SK-N-SH (cell line): ENCODE results near the gene MMP19. TPM values are rescaled to one million over a fixed set of nuclear protein-coding genes. Genes with fewer than 3 reads are reported as not detected.

Experiments used
- CTCF ChIA-PET: fragments of 300-600, 350-600 bp; formaldehyde crosslinking; extraction: SDS; loops from one replicate; lab custom pipeline; 2021; lab: Yijun Ruan, JAX
- POLR2A ChIA-PET: fragments of 350-600 bp; sonication (Branson Sonifier 250); formaldehyde crosslinking; extraction: SDS; loops from one replicate; lab custom pipeline; 2020; ENCODE audit warnings: antibody characterized with exemption, inconsistent platforms; lab: Yijun Ruan, JAX
- DNase-seq: peaks from one replicate; pipeline ENCODE4 v3.0.0; 2012
- H2AFZ ChIP-seq: fragments of 200-600 bp; sonication (generic); 2 replicates; pipeline ENCODE4 v1.8.1; 2016; ENCODE audit warnings: antibody characterized with exemption, mild to moderate bottlenecking, low read depth
- H3F3A ChIP-seq: fragments of 200-600 bp; sonication (generic); replicated peaks from 2 replicates; pipeline ENCODE3; 2016; ENCODE audit warnings: antibody characterized with exemption, mild to moderate bottlenecking; ENCODE audit not compliant: insufficient read depth
- H3K27ac ChIP-seq, 2 experiments: fragments of 200-500 bp in 1 of 2; fragments of 200-600 bp in 1 of 2; sonication (Bioruptor generic) in 1 of 2; sonication (generic), shearing (Covaris generic) in 1 of 2; 2 replicates each; pipeline versions ENCODE4 v1.5.1 to v1.6.1; 2014 to 2016; ENCODE audit warnings: low read depth in 2 of 2, inconsistent platforms in 1 of 2, low read length in 1 of 2, mild to moderate bottlenecking in 1 of 2, mixed read lengths in 1 of 2
- H3K27me3 ChIP-seq: fragments of 200-600 bp; sonication (generic), shearing (Covaris generic); 2 replicates; pipeline ENCODE4 v1.6.1; 2016; ENCODE audit warnings: mixed run types; ENCODE audit not compliant: insufficient read depth
- H3K36me3 ChIP-seq, 2 experiments: fragments of 200-500 bp in 1 of 2; fragments of 200-600 bp in 1 of 2; sonication (Bioruptor generic) in 1 of 2; sonication (generic) in 1 of 2; replicated peaks in 1 of 2; 2 replicates each; pipeline versions ENCODE3 to v1.5.1; 2014 to 2016; ENCODE audit warnings: low read length in 1 of 2, mild to moderate bottlenecking in 1 of 2; ENCODE audit not compliant: insufficient read depth in 2 of 2, control insufficient read depth in 1 of 2
- H3K4me1 ChIP-seq, 2 experiments: fragments of 200-500 bp in 1 of 2; fragments of 200-600 bp in 1 of 2; sonication (Bioruptor generic) in 1 of 2; sonication (generic), shearing (Covaris generic) in 1 of 2; 2 replicates each; pipeline versions ENCODE4 v1.5.1 to v1.6.1; 2014 to 2016; ENCODE audit warnings: low read depth in 1 of 2, low read length in 1 of 2, mixed run types in 1 of 2; ENCODE audit not compliant: insufficient read depth in 2 of 2, control insufficient read depth in 1 of 2
- H3K4me2 ChIP-seq: fragments of 200-600 bp; sonication (generic), shearing (Covaris generic); 2 replicates; pipeline ENCODE4 v1.6.1; 2017; ENCODE audit warnings: mixed run types
- H3K4me3 ChIP-seq, 2 experiments: fragments of 200-500 bp in 1 of 2; fragments of 200-600 bp in 1 of 2; sonication (Bioruptor generic) in 1 of 2; sonication (generic), shearing (Covaris generic) in 1 of 2; 2 replicates each; pipeline versions ENCODE4 v1.5.1 to v1.8.1; 2014 to 2016; ENCODE audit warnings: low read depth in 2 of 2, inconsistent platforms in 1 of 2, low read length in 1 of 2, mild to moderate bottlenecking in 1 of 2, mixed read lengths in 1 of 2, moderate library complexity in 1 of 2
- H3K79me2 ChIP-seq: fragments of 200-600 bp; sonication (generic); 2 replicates; pipeline ENCODE4 v1.8.1; 2017; ENCODE audit warnings: mild to moderate bottlenecking; ENCODE audit not compliant: insufficient read depth
- H3K9ac ChIP-seq: fragments of 200-600 bp; sonication (generic); 2 replicates; pipeline ENCODE4 v1.6.1; 2017; ENCODE audit warnings: mixed run types
- H3K9me2 ChIP-seq: fragments of 200-600 bp; sonication (generic); 2 replicates; pipeline ENCODE4 v1.6.1; 2017; ENCODE audit warnings: mixed run types
- H3K9me3 ChIP-seq: fragments of 200-600 bp; sonication (generic); 2 replicates; pipeline ENCODE4 v1.6.1; 2017; ENCODE audit warnings: mixed run types, mild to moderate bottlenecking, moderate library complexity
- H4K20me1 ChIP-seq: fragments of 200-600 bp; sonication (generic); 2 replicates; pipeline ENCODE4 v1.6.1; 2017; ENCODE audit warnings: mild to moderate bottlenecking, mixed run types; ENCODE audit not compliant: insufficient read depth
- CTCF ChIP-seq: fragments of 200-600 bp; sonication (generic); IDR thresholded peaks from 2 replicates; pipeline ENCODE4 v1.6.1; 2017; ENCODE audit warnings: antibody characterized with exemption, mild to moderate bottlenecking, moderate library complexity
- EP300 ChIP-seq, 2 experiments: IDR thresholded peaks; 2 replicates each; pipeline versions ENCODE4 v1.4.0 to v1.6.1; 2012; ENCODE audit warnings: borderline replicate concordance in 1 of 2, low read depth in 1 of 2, low read length in 1 of 2
- FOSL2 ChIP-seq: IDR thresholded peaks from 2 replicates; pipeline ENCODE4 v1.4.0; 2012; ENCODE audit warnings: low read depth, mild to moderate bottlenecking, moderate library complexity, borderline replicate concordance
- MAX ChIP-seq: IDR thresholded peaks from 2 replicates; pipeline ENCODE4 v1.4.0; 2012; ENCODE audit warnings: low read depth
- RAD21 ChIP-seq: IDR thresholded peaks from 2 replicates; pipeline ENCODE4 v1.6.1; 2012; ENCODE audit warnings: mild to moderate bottlenecking, low read length
- TCF12 ChIP-seq: IDR thresholded peaks from 2 replicates; pipeline ENCODE4 v1.4.0; 2012
- TEAD4 ChIP-seq: IDR thresholded peaks from 2 replicates; pipeline ENCODE4 v1.4.0; 2012; ENCODE audit warnings: mild to moderate bottlenecking, borderline replicate concordance; ENCODE audit not compliant: insufficient read depth
- WGBS: methylation state at CpG from one replicate; pipeline ENCODE4 v1.1.6; 2017; ENCODE audit warnings: low lambda C conversion rate; 5-methylcytosine and 5-hydroxymethylcytosine counted together
- polyA plus RNA-seq, 3 experiments: library from polyadenylated mRNA; depleted of rRNA; stranded (reverse); fragments of >200 nt; gene quantifications; 2 replicates each; pipeline ENCODE4 v1.2.3, GENCODE V29; 2012

MMP19 gene
- polyA plus RNA-seq, 1 of the 3 experiments (the other 2 are of a cell fraction), result 5.7 TPM

GRCh38 chr12:55847033-55847432 lies 4.3 kb upstream of the MMP19 start:
- WGBS, result 29% methylated on average over 3 of the region's 3 CpGs
- H3K27ac ChIP-seq, result peak overlapping the region; percentile 96 to 100
- no peaks in the 10 kb centered on the region for H3K79me2 ChIP-seq
- no peaks in the 10 kb centered on the region for H3K36me3 ChIP-seq
- DNase-seq, result no peak
- ChIA-PET POLR2A (interaction anchor here (0.7 to 2.1 kb wide), 5 partner anchors 10 to 136 kb away, joined by 3 to 29 read pairs (median 3); partner anchors contain the start of genes DGKA and DNAJC14), CTCF (interaction anchor here (0.9 to 1.7 kb wide), 5 partner anchors 11 to 93 kb away, joined by 3 to 5 read pairs (median 3); partner anchors contain the start of gene PYM1)
- peak overlapping the region; percentile 44 for H2AFZ ChIP-seq
- no peaks in the 10 kb centered on the region for H4K20me1 ChIP-seq
- no peak overlapping the region for H3K4me3 ChIP-seq
- H3K9ac ChIP-seq, result peak overlapping the region; percentile 80; the same call in 1 of the 2 replicates
- no peaks in the 10 kb centered on the region for H3K27me3 ChIP-seq
- no peaks in the 10 kb centered on the region for H3K9me3 ChIP-seq
- peaks cover 14 to 20% of the 10 kb centered on the region in 2 experiments; a peak in 3 of 4 replicates for H3K4me1 ChIP-seq
- H3F3A ChIP-seq, result peaks cover 14% of the 10 kb centered on the region
- TF ChIP-seq TCF12 (peak; percentile 37; the same call in 1 of the 2 replicates), FOSL2 (peak; percentile 51; the same call in 1 of the 2 replicates), MAX (peak; percentile 26; the same call in 1 of the 2 replicates), EP300 (IDR thresholded peaks at IDR 0.05; ENCODE audit: borderline replicate concordance in 1 of 2, low read depth in 1 of 2, low read length in 1 of 2) (no peak)
- H3K4me2 ChIP-seq, result peak overlapping the region; percentile 74; the same call in 1 of the 2 replicates
- H3K9me2 ChIP-seq, result no peaks in the 10 kb centered on the region

GRCh38 chr12:55845785-55846496 lies 3.2 kb upstream of the MMP19 start:
- peak overlapping the region in 1 of 2 experiments; percentile 100; a peak in 2 of 4 replicates for H3K27ac ChIP-seq
- H3K79me2 ChIP-seq, result no peaks in the 10 kb centered on the region
- peak overlapping the region; percentile 81 for H2AFZ ChIP-seq
- no peak overlapping the region for H3K4me2 ChIP-seq
- POLR2A ChIA-PET, result no interaction called here
- CTCF ChIA-PET, result no interaction called here
- H4K20me1 ChIP-seq, result no peaks in the 10 kb centered on the region
- no peaks in the 10 kb centered on the region for H3K27me3 ChIP-seq
- peaks cover 14% of the 10 kb centered on the region for H3F3A ChIP-seq
- H3K36me3 ChIP-seq, result no peaks in the 10 kb centered on the region
- DNase-seq, result no peak
- H3K4me1 ChIP-seq, result peaks cover 14 to 20% of the 10 kb centered on the region in 2 experiments; a peak in 3 of 4 replicates
- no peak overlapping the region for H3K4me3 ChIP-seq
- H3K9me3 ChIP-seq, result no peaks in the 10 kb centered on the region
- TF ChIP-seq CTCF, result no peak
- TF ChIP-seq TEAD4, result no peak
- TF ChIP-seq RAD21, result no peak
- 97% methylated on average over 7 of the region's 7 CpGs for WGBS
- no peaks in the 10 kb centered on the region for H3K9me2 ChIP-seq
- no peak overlapping the region for H3K9ac ChIP-seq
